ENCODE measurements around the gene SETBP1.
A peak's percentile ranks its signal among the peaks of the same experiment; 100 is the strongest.

Gene SETBP1

GRCh38 chr18:44682871-44683221 is 2.2 kb downstream of the SETBP1 start:
- no peak for TF ChIP-seq Cebpa-rat (IDR thresholded peaks at IDR 0.05)
- Histone ChIP-seq H4K20me1 (peaks cover 0 to 36% (median 9%) of the 10 kb centered on the region in 11 experiments; a peak in 13 of 22 replicates), H3K27ac (no peak overlapping the region), H3K27me3 (peaks cover 33 to 77% (median 43%) of the 10 kb centered on the region in 11 experiments), H3K4me2 (peak overlapping the region in 10 of 11 experiments; percentile 23 to 98 (median 93); a peak in 18 of 22 replicates), H3K36me3 (no peaks in the 10 kb centered on the region), H3K4me1 (peaks cover 9 to 38% (median 30%) of the 10 kb centered on the region in 10 experiments; a peak in 19 of 20 replicates), H3K9me3 (replicated peaks in 1 of 11) (no peaks in the 10 kb centered on the region), H3K4me3 (peak overlapping the region in 1 of 10 experiments; percentile 87; a peak in 1 of 20 replicates), H3K9ac (no peak overlapping the region)

DNA sequence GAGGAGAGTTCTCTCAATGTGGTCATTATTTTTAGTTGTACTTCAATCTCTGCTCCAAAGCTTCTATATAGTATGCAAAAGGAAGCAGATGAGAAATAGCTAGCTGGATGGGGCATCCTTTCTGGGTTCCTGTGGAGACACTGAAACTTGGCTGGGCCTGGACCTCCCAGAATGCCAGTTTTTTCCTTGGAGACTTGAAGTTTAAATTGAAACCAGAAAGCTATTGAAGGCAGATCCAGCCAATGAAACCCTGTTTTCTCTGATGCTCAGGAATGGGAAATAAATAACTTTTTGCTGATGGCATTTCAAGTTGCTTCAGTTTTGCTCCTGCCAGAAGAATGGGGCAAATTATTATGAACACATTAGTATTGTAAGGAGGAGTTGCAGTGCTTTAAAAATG is 2.9 kb downstream of the SETBP1 start:
- Histone ChIP-seq H3K4me2 (peak overlapping the region in 4 of 11 experiments; percentile 88 to 95 (median 94); a peak in 4 of 22 replicates), H3K9ac (no peak overlapping the region), H4K20me1 (peaks cover 0 to 36% (median 9%) of the 10 kb centered on the region in 11 experiments; a peak in 13 of 22 replicates), H3K4me1 (peaks cover 2 to 33% (median 24%) of the 10 kb centered on the region in 10 experiments; a peak in 19 of 20 replicates), H3K4me3 (no peak overlapping the region), H3K27ac (no peak overlapping the region), H3K9me3 (replicated peaks in 1 of 11) (no peaks in the 10 kb centered on the region), H3K27me3 (peaks cover 32 to 70% (median 37%) of the 10 kb centered on the region in 11 experiments), H3K36me3 (no peaks in the 10 kb centered on the region)
- no peak for TF ChIP-seq Cebpa-rat (IDR thresholded peaks at IDR 0.05)

- Histone ChIP-seq H3K9me3 (replicated peaks in 1 of 11) (no peaks in the 10 kb centered on the region; a peak in 1 of 22 replicates), H3K4me1 (peaks cover 0 to 30% (median 23%) of the 10 kb centered on the region in 10 experiments; a peak in 17 of 20 replicates), H3K27ac (no peak overlapping the region), H3K36me3 (no peaks in the 10 kb centered on the region), H3K9ac (no peak overlapping the region), H3K27me3 (peaks cover 28 to 71% (median 33%) of the 10 kb centered on the region in 11 experiments), H3K4me3 (no peak overlapping the region), H3K4me2 (no peak overlapping the region), H4K20me1 (peaks cover 0 to 46% (median 9%) of the 10 kb centered on the region in 11 experiments; a peak in 13 of 22 replicates)
- TF ChIP-seq Cebpa-rat (IDR thresholded peaks at IDR 0.05), result no peak
These were observed 4.6 kb downstream of the SETBP1 start for GRCh38 chr18:44685296-44685695.

- Histone ChIP-seq H3K4me1 (peaks cover 0 to 28% (median 19%) of the 10 kb centered on the region in 10 experiments; a peak in 17 of 20 replicates), H4K20me1 (peaks cover 0 to 46% (median 9%) of the 10 kb centered on the region in 11 experiments; a peak in 13 of 22 replicates), H3K4me2 (0 out of 22 replicates have a peak overlapping the region, but pooled peaks of 1 of the 11 experiments have one; percentile 4), H3K27me3 (peaks cover 19 to 63% (median 24%) of the 10 kb centered on the region in 11 experiments), H3K4me3 (no peak overlapping the region), H3K9me3 (replicated peaks in 1 of 11) (no peaks in the 10 kb centered on the region; a peak in 1 of 22 replicates), H3K36me3 (no peaks in the 10 kb centered on the region), H3K27ac (no peak overlapping the region), H3K9ac (no peak overlapping the region)
- no peak for TF ChIP-seq Cebpa-rat (IDR thresholded peaks at IDR 0.05)
These were observed 5.5 kb downstream of the SETBP1 start for GRCh38 chr18:44686156-44686555.

DNA sequence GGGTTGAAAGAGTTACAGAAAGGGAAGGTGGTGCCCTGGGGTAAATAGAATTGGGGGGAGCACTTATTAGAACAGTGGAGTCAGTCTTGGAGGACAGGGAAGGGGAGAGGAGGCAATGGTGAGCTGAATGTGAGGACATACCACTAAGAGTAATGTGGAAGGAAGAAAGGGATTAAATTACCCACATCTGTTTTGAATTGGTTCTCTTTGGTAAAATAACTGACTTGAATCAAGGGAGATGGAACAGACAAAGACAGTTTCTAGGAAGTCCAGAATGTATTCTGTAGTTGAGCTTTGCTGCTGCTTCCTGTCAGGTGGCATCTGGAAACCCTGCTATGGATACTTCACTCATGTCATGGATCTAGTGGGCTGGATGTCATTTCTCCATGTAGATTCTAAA is 6.7 kb downstream of the SETBP1 start:
- peaks cover 0 to 37% (median 4%) of the 10 kb centered on the region in 11 experiments; a peak in 13 of 22 replicates for H4K20me1 ChIP-seq
- H3K4me1 ChIP-seq, result peaks cover 0 to 15% (median 8%) of the 10 kb centered on the region in 10 experiments; a peak in 16 of 20 replicates
- H3K27ac ChIP-seq, result no peak overlapping the region
- no peaks in the 10 kb centered on the region; a peak in 1 of 22 replicates for H3K9me3 ChIP-seq (replicated peaks in 1 of 11)
- H3K27me3 ChIP-seq, result peaks cover 7 to 56% (median 12%) of the 10 kb centered on the region in 11 experiments
- no peak overlapping the region for H3K9ac ChIP-seq
- H3K4me3 ChIP-seq, result no peak overlapping the region
- no peak overlapping the region for H3K4me2 ChIP-seq
- TF ChIP-seq Cebpa-rat (IDR thresholded peaks at IDR 0.05), result no peak
- no peaks in the 10 kb centered on the region for H3K36me3 ChIP-seq

- no peaks in the 10 kb centered on the region; a peak in 1 of 22 replicates for H3K36me3 ChIP-seq
- peaks cover 0 to 27% (median 0%) of the 10 kb centered on the region in 11 experiments; a peak in 8 of 22 replicates for H4K20me1 ChIP-seq
- no peak for TF ChIP-seq Cebpa-rat (IDR thresholded peaks at IDR 0.05)
- no peak overlapping the region for H3K9ac ChIP-seq
- H3K4me3 ChIP-seq, result no peak overlapping the region
- H3K9me3 ChIP-seq (replicated peaks in 1 of 11), result no peaks in the 10 kb centered on the region; a peak in 1 of 22 replicates
- peaks cover 0 to 39% (median 0%) of the 10 kb centered on the region in 11 experiments; a peak in 3 of 22 replicates for H3K27me3 ChIP-seq
- no peak overlapping the region for H3K4me2 ChIP-seq
- H3K27ac ChIP-seq, result no peak overlapping the region
- H3K4me1 ChIP-seq, result peaks cover 0 to 7% (median 0%) of the 10 kb centered on the region in 10 experiments; a peak in 1 of 20 replicates
These were observed 9.0 kb downstream of the SETBP1 start for GRCh38 chr18:44689736-44690135.

- H3K27me3 ChIP-seq, result peaks cover 0 to 33% (median 0%) of the 10 kb centered on the region in 11 experiments; a peak in 4 of 22 replicates
- H3K4me2 ChIP-seq, result no peak overlapping the region
- no peaks in the 10 kb centered on the region for H3K4me1 ChIP-seq
- H3K9ac ChIP-seq, result no peak overlapping the region
- H3K36me3 ChIP-seq, result no peaks in the 10 kb centered on the region; a peak in 1 of 22 replicates
- no peak overlapping the region for H3K27ac ChIP-seq
- H4K20me1 ChIP-seq, result peaks cover 0 to 11% (median 0%) of the 10 kb centered on the region in 11 experiments; a peak in 7 of 22 replicates
- no peaks in the 10 kb centered on the region; a peak in 1 of 22 replicates for H3K9me3 ChIP-seq (replicated peaks in 1 of 11)
- H3K4me3 ChIP-seq, result no peak overlapping the region
- TF ChIP-seq Cebpa-rat (IDR thresholded peaks at IDR 0.05), result no peak
These were observed 10.6 kb downstream of the SETBP1 start for GRCh38 chr18:44691148-44691925.

- Histone ChIP-seq H3K4me1 (no peaks in the 10 kb centered on the region), H3K36me3 (no peaks in the 10 kb centered on the region; a peak in 1 of 22 replicates), H4K20me1 (peaks cover 0 to 19% (median 0%) of the 10 kb centered on the region in 11 experiments; a peak in 3 of 22 replicates), H3K27ac (no peak overlapping the region), H3K9me3 (replicated peaks in 1 of 11) (no peaks in the 10 kb centered on the region; a peak in 1 of 22 replicates), H3K4me3 (no peak overlapping the region), H3K9ac (no peak overlapping the region), H3K27me3 (peaks cover 0 to 25% (median 0%) of the 10 kb centered on the region in 11 experiments; a peak in 4 of 22 replicates), H3K4me2 (no peak overlapping the region)
- no peak for TF ChIP-seq Cebpa-rat (IDR thresholded peaks at IDR 0.05)
These were observed 12.5 kb downstream of the SETBP1 start for GRCh38 chr18:44693030-44693784.
